ACC112 (cell line): ENCODE results near the gene NDUFB5.

Source experiments
- H2AFZ ChIP-seq: fragments of 200-600 bp; sonication (generic); one replicate; pipeline ENCODE4 v1.6.0; 2017; ENCODE audit warnings: antibody characterized with exemption, low read length; ENCODE audit not compliant: unreplicated experiment
- H3K27ac ChIP-seq: fragments of 200-600 bp; sonication (generic); 2 replicates; pipeline ENCODE4 v1.5.1; 2014; ENCODE audit warnings: low read depth, mild to moderate bottlenecking, antibody characterized with exemption, low read length, moderate library complexity
- H3K27me3 ChIP-seq: fragments of 200-600 bp; sonication (generic); 2 replicates; pipeline ENCODE4 v1.6.1; 2014; ENCODE audit warnings: mild to moderate bottlenecking, antibody characterized with exemption, low read length, moderate library complexity, mixed read lengths; ENCODE audit not compliant: insufficient read depth
- H3K36me3 ChIP-seq: fragments of 200-600 bp; sonication (generic); 2 replicates; pipeline ENCODE4 v1.6.1; 2016; ENCODE audit warnings: mild to moderate bottlenecking, antibody characterized with exemption, low read length, moderate library complexity, mixed read lengths; ENCODE audit not compliant: insufficient read depth
- H3K4me1 ChIP-seq: fragments of 200-600 bp; sonication (generic); one replicate; pipeline ENCODE4 v1.6.1; 2016; ENCODE audit warnings: low read length, mixed read lengths; ENCODE audit not compliant: insufficient read depth, unreplicated experiment, control insufficient read depth
- H3K4me3 ChIP-seq: fragments of 200-600 bp; sonication (generic); 2 replicates; pipeline ENCODE4 v1.5.1; 2014; ENCODE audit warnings: mild to moderate bottlenecking, low read depth, low read length
- H3K79me2 ChIP-seq: fragments of 200-600 bp; sonication (generic); one replicate; pipeline ENCODE4 v1.6.0; 2016; ENCODE audit warnings: low read length; ENCODE audit not compliant: control insufficient read depth, unreplicated experiment, insufficient read depth

NDUFB5 gene

DNA sequence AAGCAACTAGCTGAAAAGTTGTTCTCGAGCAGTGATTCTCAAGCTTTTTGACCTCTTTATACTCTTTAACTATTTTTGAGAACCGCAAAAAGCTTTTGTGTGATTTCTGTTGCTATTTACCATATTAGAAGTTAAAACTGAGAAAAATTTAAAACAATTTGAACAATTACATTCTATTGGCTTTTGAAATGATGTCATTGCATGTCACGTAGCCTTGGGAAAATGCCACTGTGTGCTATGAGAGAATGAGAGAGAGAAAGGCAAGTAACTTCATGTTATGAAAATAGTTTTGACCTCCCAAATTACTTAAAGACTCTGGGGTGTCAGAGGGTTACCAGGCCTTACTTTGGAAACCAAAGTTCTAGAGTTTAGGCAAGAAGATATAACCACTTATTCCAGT lies 56.3 kb downstream of the NDUFB5 start:
- no peak overlapping the region for H3K27ac ChIP-seq
- H3K36me3 ChIP-seq = no peaks in the 10 kb centered on the region; the same call in 1 of the 2 replicates
- no peaks in the 10 kb centered on the region for H3K27me3 ChIP-seq
- H2AFZ ChIP-seq = no peak overlapping the region
- H3K4me3 ChIP-seq = no peak overlapping the region
- no peaks in the 10 kb centered on the region for H3K4me1 ChIP-seq
- peaks cover 76% of the 10 kb centered on the region for H3K79me2 ChIP-seq

DNA sequence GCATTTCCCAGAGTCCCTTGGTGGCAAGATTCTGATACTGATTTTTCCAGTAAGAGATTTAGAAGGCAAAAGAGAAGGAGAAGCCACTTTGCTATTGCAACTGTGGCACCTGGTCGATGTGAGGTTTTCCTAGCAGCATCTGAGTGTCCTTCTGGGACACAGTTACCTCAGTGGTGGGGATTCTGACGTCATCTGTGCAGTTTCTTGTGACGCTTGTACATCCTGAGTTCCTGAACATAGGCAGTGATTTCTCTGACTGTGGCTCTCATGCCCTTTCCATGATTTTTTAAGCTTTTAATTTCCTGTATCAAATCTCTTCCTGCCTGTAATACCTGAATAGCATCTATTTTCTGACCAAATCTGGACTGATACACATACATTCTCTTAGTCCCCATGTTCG lies 57.2 kb downstream of the NDUFB5 start:
- no peak overlapping the region for H3K27ac ChIP-seq
- peaks cover 6% of the 10 kb centered on the region for H3K4me1 ChIP-seq
- no peak overlapping the region for H2AFZ ChIP-seq
- peaks cover 74% of the 10 kb centered on the region for H3K79me2 ChIP-seq
- no peaks in the 10 kb centered on the region for H3K36me3 ChIP-seq
- no peaks in the 10 kb centered on the region for H3K27me3 ChIP-seq
- H3K4me3 ChIP-seq = no peak overlapping the region

DNA sequence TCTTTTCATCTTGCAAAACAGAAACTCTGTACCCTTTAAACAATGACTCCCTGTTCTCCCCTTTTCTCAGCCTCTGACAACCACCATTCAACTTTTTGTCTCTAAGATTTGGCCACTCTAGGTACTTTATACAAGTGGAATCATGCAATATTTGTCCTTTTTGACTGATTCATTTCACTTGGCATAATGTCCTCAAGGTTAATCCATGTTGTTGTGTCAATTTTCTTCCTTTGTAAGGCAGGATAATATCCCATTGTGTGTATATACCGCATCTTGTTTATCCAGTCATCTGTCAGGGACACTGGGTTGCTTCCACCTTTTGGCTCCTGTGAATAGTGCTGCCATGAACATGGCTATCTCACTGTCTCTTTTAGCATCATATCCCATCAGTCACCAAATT lies 58.5 kb downstream of the NDUFB5 start:
- Histone ChIP-seq H3K4me3 (no peak overlapping the region), H3K27ac (no peak overlapping the region), H2AFZ (no peak overlapping the region), H3K4me1 (peaks cover 6% of the 10 kb centered on the region), H3K27me3 (no peaks in the 10 kb centered on the region), H3K36me3 (no peaks in the 10 kb centered on the region), H3K79me2 (peaks cover 80% of the 10 kb centered on the region)

DNA sequence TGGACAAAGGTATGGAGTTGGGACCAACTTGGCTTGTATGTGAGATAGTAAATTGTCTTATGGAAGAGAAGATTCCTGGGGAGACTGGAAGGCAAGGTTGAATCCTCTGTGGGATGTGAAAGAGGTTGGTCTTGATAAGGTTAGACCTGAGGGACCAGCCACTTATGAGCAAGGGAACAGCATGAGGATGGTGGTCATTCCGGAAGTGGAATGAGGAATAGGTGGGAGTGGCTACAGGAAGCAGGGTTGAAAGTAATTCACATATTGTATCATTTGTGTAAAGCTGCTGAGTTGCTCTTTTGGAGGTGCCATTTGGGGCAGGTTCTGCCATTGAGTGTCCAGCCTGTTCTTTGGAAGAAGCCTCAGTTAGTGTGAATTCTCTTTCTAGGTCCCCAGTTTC lies 61.4 kb downstream of the NDUFB5 start:
- Histone ChIP-seq H3K36me3 (no peaks in the 10 kb centered on the region), H3K4me3 (no peak overlapping the region), H3K4me1 (peaks cover 6% of the 10 kb centered on the region), H3K79me2 (peaks cover 71% of the 10 kb centered on the region), H2AFZ (no peak overlapping the region), H3K27me3 (no peaks in the 10 kb centered on the region), H3K27ac (no peak overlapping the region)

DNA sequence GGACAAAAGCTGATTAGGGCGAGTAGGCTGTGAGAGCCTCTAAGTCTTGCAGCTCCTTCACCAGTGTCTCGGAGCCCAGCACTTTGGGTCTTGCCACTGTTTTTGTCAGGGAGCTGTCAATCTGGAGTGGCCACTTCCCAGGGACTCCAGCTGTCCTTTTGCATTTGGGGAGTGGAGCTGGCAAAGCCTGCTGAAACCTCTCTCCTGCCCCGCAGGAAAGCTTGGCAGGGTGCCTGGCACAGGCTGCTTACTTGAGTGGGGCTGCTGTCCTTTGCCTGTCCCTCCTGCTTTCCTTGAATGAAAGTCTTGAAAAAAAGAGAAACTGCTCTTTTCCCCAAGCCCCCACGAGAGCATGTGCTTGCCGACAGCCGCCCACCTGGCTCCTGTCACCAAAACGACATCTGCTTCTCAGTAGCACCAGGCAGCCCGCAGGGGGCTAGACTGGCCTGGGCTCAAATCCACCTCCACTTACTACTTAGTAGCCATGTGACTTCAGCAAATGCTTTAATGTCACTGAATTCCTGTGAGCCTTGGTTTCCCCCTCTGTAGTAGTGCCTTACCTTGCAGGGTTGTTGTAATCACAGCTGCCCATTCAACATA lies 61.9 kb downstream of the NDUFB5 start:
- H3K27me3 ChIP-seq = no peaks in the 10 kb centered on the region
- H3K27ac ChIP-seq = no peak overlapping the region
- H3K79me2 ChIP-seq = peaks cover 70% of the 10 kb centered on the region
- H3K4me1 ChIP-seq = peaks cover 6% of the 10 kb centered on the region
- H3K4me3 ChIP-seq = no peak overlapping the region
- no peaks in the 10 kb centered on the region; the same call in 1 of the 2 replicates for H3K36me3 ChIP-seq
- H2AFZ ChIP-seq = no peak overlapping the region

DNA sequence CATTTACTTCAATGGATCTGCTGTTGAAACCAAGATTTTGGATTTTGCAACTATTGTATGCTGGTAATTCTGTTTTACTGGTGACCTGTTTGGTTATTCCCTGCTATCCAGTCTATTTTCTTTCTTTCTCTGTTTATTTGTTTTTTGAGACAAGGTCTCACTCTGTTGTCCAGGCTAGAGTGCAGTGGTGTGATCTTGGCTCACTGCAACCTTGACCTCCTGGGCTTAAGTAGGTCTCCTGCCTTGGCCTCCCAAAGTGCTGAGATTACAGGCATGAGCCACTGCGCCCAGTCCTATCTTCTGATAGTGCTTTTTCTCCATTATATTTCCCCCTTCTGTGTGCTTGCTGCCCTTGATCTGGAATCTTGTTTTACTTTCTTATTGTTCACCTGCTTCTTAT lies 63.8 kb downstream of the NDUFB5 start:
- H3K4me3 ChIP-seq = no peak overlapping the region
- no peaks in the 10 kb centered on the region; the same call in 1 of the 2 replicates for H3K36me3 ChIP-seq
- H3K27ac ChIP-seq = no peak overlapping the region
- H3K27me3 ChIP-seq = no peaks in the 10 kb centered on the region
- no peak overlapping the region for H2AFZ ChIP-seq
- peaks cover 72% of the 10 kb centered on the region for H3K79me2 ChIP-seq
- H3K4me1 ChIP-seq = peaks cover 6% of the 10 kb centered on the region

DNA sequence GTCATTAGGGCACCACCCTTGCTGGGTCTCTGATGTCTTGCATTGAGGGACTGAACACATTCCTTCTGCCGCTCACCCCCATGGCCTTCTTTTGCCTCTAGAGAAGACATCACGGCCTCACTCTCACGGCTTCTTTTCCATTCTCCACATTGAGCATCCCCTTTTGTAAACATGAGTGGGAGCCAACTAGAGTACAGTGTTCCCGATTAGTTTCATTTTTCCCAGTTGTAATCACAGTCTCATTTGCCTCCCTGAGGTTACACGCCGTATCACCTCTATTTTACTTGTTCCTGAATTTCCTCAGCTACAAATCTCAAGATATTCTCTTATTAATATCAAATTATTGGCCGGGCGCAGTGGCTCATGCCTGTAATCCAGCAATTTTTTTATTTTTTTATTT lies 65.7 kb downstream of the NDUFB5 start:
- H3K79me2 ChIP-seq = peaks cover 71% of the 10 kb centered on the region
- H3K4me3 ChIP-seq = no peak overlapping the region
- peaks cover 6% of the 10 kb centered on the region for H3K4me1 ChIP-seq
- H3K27me3 ChIP-seq = no peaks in the 10 kb centered on the region
- H3K36me3 ChIP-seq = no peaks in the 10 kb centered on the region; the same call in 1 of the 2 replicates
- H3K27ac ChIP-seq = no peak overlapping the region
- H2AFZ ChIP-seq = no peak overlapping the region

DNA sequence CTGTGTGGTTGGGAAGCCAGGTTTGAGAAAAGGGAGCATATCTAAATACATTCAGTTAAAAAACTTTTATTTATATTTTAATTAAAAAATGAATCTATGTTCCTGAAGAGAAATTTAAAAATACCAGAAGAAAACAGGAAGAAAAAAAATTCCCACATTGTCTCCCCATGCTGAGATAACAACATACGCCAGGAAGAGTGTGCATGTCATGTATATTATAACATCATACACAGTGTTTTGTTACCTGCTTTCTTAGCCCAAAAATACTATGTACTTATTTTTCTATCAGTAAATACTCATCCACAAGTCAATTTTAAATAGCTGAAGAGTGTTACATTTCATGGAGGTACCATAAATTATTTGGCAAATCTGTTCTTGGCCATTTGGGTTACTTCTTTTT lies 66.7 kb downstream of the NDUFB5 start:
- H2AFZ ChIP-seq = no peak overlapping the region
- no peaks in the 10 kb centered on the region; the same call in 1 of the 2 replicates for H3K36me3 ChIP-seq
- peaks cover 69% of the 10 kb centered on the region for H3K79me2 ChIP-seq
- H3K4me3 ChIP-seq = no peak overlapping the region
- peaks cover 3% of the 10 kb centered on the region for H3K4me1 ChIP-seq
- H3K27ac ChIP-seq = no peak overlapping the region
- no peaks in the 10 kb centered on the region for H3K27me3 ChIP-seq

DNA sequence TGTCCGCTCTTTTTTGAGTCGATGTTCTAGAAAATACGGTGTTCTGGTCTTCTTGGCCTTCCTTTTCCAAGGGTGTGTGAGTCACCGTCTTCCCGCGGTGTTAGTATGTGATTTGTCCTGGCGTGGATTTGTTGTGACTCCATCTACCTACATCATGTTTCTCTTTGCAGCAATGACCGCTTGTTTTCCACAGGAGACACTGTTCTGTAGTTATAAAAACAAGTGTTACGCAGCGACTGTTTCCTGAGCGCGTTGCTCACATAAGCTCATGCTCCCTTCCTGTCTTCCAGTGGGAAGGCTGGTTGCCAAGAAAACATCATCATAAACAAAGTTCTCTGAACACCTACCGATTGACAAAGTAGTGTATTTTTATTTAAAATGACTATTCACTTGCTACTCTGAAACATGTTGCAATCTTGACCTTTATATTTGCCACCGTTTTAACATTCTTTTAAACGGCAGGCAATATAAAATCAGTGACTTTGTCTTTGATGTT lies 67.2 kb downstream of the NDUFB5 start:
- H3K4me1 ChIP-seq = no peaks in the 10 kb centered on the region
- no peaks in the 10 kb centered on the region for H3K27me3 ChIP-seq
- H2AFZ ChIP-seq = no peak overlapping the region
- peaks cover 68% of the 10 kb centered on the region for H3K79me2 ChIP-seq
- H3K4me3 ChIP-seq = no peak overlapping the region
- H3K27ac ChIP-seq = no peak overlapping the region
- H3K36me3 ChIP-seq = no peaks in the 10 kb centered on the region; the same call in 1 of the 2 replicates

DNA sequence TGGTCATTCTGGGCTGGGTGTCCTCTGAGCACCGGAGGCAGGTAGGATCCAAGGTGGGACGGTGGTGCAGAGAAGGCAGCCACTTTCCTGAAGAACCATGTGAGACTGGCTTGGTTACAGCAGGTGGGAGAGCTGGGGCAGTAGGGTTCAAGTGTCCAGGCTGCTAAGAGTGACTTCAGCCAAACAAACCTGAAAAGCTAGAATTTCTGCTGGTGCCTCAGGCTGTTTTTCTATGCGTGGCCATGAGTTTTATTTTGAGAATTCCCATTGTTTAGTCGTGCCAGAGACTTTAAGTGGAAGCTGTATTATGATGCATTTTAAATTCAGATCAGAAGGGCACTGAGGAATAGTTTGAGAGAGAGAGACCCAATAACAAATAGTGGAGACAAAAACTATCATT lies 68.3 kb downstream of the NDUFB5 start:
- H3K27ac ChIP-seq = no peak overlapping the region
- no peak overlapping the region for H2AFZ ChIP-seq
- H3K27me3 ChIP-seq = no peaks in the 10 kb centered on the region
- no peaks in the 10 kb centered on the region; the same call in 1 of the 2 replicates for H3K36me3 ChIP-seq
- peaks cover 66% of the 10 kb centered on the region for H3K79me2 ChIP-seq
- no peaks in the 10 kb centered on the region for H3K4me1 ChIP-seq
- no peak overlapping the region for H3K4me3 ChIP-seq

DNA sequence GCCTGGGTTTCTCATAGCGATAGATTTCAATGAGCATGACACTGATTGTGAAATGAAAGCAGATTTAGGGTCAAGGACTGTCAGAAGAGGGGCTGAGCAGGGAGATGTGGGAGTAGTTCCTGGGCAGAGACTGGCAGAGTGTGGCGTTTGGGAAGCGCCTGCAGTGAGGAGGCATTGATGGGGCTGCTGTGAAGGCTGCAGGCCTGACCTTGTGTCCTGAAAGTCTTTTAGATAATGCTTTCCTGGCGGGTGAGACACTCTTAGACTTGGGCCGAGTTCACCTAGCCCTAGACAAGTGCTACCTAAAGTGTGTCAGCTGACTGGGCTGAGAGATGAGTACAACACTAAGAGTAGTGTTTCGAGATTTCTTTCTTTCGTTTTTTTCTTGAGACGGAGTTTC lies 68.9 kb downstream of the NDUFB5 start:
- Histone ChIP-seq H3K4me1 (no peaks in the 10 kb centered on the region), H3K79me2 (peaks cover 62% of the 10 kb centered on the region), H3K27me3 (no peaks in the 10 kb centered on the region), H3K27ac (no peak overlapping the region), H2AFZ (no peak overlapping the region), H3K36me3 (no peaks in the 10 kb centered on the region; the same call in 1 of the 2 replicates), H3K4me3 (no peak overlapping the region)
